Forelimb muscle (tissue), 1 donor: ENCODE results near the gene EPN2. TPM values are rescaled to one million over a fixed set of nuclear protein-coding genes. Genes with fewer than 3 reads are reported as not detected.
"Not testable (repeated sequence)": the region's sequence is repeated elsewhere in the genome, so short reads cannot be mapped to it uniquely, and the experiment has no call there.

ENCODE experiments used
- DNase-seq: peaks from one replicate; pipeline ENCODE4 v3.0.0-alpha.2; 2013; ENCODE audit warnings: low read depth
- polyA plus RNA-seq: library from polyadenylated mRNA; unstranded; fragments of 120-200 nt; gene quantifications from one replicate; pipeline ENCODE4 v1.2.1, GENCODE V29; 2013; ENCODE audit not compliant: insufficient read length

Gene EPN2
- 21.6 TPM for polyA plus RNA-seq

GRCh38 chr17:19237139-19237388 is at the start of gene EPN2:
Gene EPN2 (plus strand): TSS chr17:19237366. CDS start chr17:19283120, 45,754 bp downstream.
- DNase-seq: not testable (repeated sequence)

- not testable (repeated sequence) for DNase-seq
Observed at GRCh38 chr17:19187883-19188869, 49.0 kb upstream of the EPN2 start.

GRCh38 chr17:19188870-19189708 is 48.1 kb upstream of the EPN2 start:
- not testable (repeated sequence) for DNase-seq

GRCh38 chr17:19189781-19190405 is 47.3 kb upstream of the EPN2 start:
- not testable (repeated sequence) for DNase-seq

GRCh38 chr17:19196382-19197204 is 40.6 kb upstream of the EPN2 start:
- not testable (repeated sequence) for DNase-seq

GRCh38 chr17:19202448-19202847 is 34.7 kb upstream of the EPN2 start:
- DNase-seq: not testable (repeated sequence)

- DNase-seq: not testable (repeated sequence)
Observed at GRCh38 chr17:19203429-19203828, 33.7 kb upstream of the EPN2 start.

- not testable (repeated sequence) for DNase-seq
Observed at GRCh38 chr17:19215074-19215860, 21.9 kb upstream of the EPN2 start.

GRCh38 chr17:19216148-19216926 is 20.8 kb upstream of the EPN2 start:
- DNase-seq: not testable (repeated sequence)

GRCh38 chr17:19218914-19219313 is 18.3 kb upstream of the EPN2 start:
- not testable (repeated sequence) for DNase-seq

GRCh38 chr17:19219384-19219783 is 17.8 kb upstream of the EPN2 start:
- DNase-seq: not testable (repeated sequence)

GRCh38 chr17:19220195-19220594 is 17.0 kb upstream of the EPN2 start:
- not testable (repeated sequence) for DNase-seq

GRCh38 chr17:19226610-19227588 is 10.3 kb upstream of the EPN2 start:
- DNase-seq: not testable (repeated sequence)

- DNase-seq: not testable (repeated sequence)
Observed at GRCh38 chr17:19234676-19235075, 2.5 kb upstream of the EPN2 start.

GRCh38 chr17:19236351-19237138 is 621 bp upstream of the EPN2 start:
- not testable (repeated sequence) for DNase-seq

- DNase-seq: no peak
Observed at GRCh38 chr17:19237389-19238166, 412 bp downstream of the EPN2 start.

GRCh38 chr17:19238167-19238505 is 970 bp downstream of the EPN2 start:
- no peak for DNase-seq
